Activated CD4-positive, alpha-beta T cell treated with anti-CD3 and anti-CD28 coated beads for 36 hours (primary cell): ENCODE results near the gene MAML3. TPM values are rescaled to one million over a fixed set of nuclear protein-coding genes. Genes with fewer than 3 reads are reported as not detected.

ENCODE experiments used
- ATAC-seq: fragments of 200-7000 bp; cut with Tn5 transposase; one replicate; pipeline ENCODE4 v1.10.0; 2021; ENCODE audit warnings: mild to moderate bottlenecking, moderate library complexity
- CTCF ChIA-PET: fragments of 350-600 bp; sonication (Branson Sonifier 250); formaldehyde crosslinking; loops from one replicate; lab custom pipeline; 2021; ENCODE audit warnings: antibody characterized with exemption; lab: Charles Lee
- POLR2A ChIA-PET: fragments of 350-600 bp; sonication (Branson Sonifier 250); formaldehyde crosslinking; loops from one replicate; lab custom pipeline; 2021; ENCODE audit warnings: antibody characterized with exemption, inconsistent platforms; lab: Charles Lee
- DNase-seq: peaks from one replicate; pipeline ENCODE4 v3.0.0-alpha.2; 2020
- H3K27ac Mint-ChIP-seq: one replicate; pipeline ENCODE4 v1.8.0; 2021; ENCODE audit warnings: mixed read lengths
- H3K27me3 Mint-ChIP-seq: one replicate; pipeline ENCODE4 v1.8.0; 2021; ENCODE audit warnings: mixed read lengths
- H3K36me3 Mint-ChIP-seq: one replicate; pipeline ENCODE4 v1.8.0; 2021; ENCODE audit warnings: low read depth, mixed read lengths
- H3K4me1 Mint-ChIP-seq: one replicate; pipeline ENCODE4 v1.8.0; 2021; ENCODE audit warnings: mixed read lengths
- H3K4me3 Mint-ChIP-seq: one replicate; pipeline ENCODE4 v1.8.0; 2021; ENCODE audit warnings: mild to moderate bottlenecking, moderate library complexity, mixed read lengths
- H3K9me3 Mint-ChIP-seq: one replicate; pipeline ENCODE4 v1.8.0; 2021; ENCODE audit warnings: low read depth, mixed read lengths
- intact Hi-C, 2 experiments: fragments of 100-400 bp; cut with DNase I in 1 of 2; cut with micrococcal nuclease in 1 of 2; formaldehyde crosslinking; loops; one replicate each; pipeline versions ENCODE4 v1.14.2 to v1.15.1; 2022 to 2024; cut with DNase I, micrococcal nuclease
- total RNA-seq, 2 experiments: library from RNA; stranded (reverse); gene quantifications; one replicate each; pipeline ENCODE4 v1.2.3, GENCODE V29; 2021

MAML3 gene
- total RNA-seq, 2 experiments from 2014 or later: 1.6 to 1.9 TPM

DNA sequence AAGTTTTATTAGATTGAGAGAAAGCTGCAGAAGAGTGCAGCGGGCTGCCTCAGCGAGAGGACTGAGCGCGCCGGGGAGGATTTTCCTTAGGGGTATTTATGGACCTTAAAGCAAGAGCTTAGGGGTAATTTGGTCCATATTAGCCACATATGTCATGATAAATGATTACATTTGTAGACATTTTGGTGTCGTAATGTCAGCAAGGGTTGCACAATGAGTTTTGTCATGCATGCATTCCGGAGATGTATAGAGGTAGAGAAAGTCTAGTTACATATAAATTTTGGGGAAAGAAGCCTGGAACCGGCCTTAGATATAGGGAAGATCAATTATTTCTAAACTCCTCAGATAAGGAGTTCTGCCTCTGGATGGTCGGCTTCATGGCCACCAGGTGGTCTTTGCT is 478.3 kb downstream of the MAML3 start:
- DNase-seq (no peak), ATAC-seq (no peak)
- no peak overlapping the region for H3K4me3 Mint-ChIP-seq
- ChIA-PET CTCF (no interaction called here), POLR2A (no interaction called here)
- intact Hi-C loops: no loop called here
- H3K4me1 Mint-ChIP-seq: no peaks in the 10 kb centered on the region
- H3K27ac Mint-ChIP-seq: no peak overlapping the region
- H3K9me3 Mint-ChIP-seq: no peaks in the 10 kb centered on the region
- peaks cover 10% of the 10 kb centered on the region for H3K36me3 Mint-ChIP-seq
- no peaks in the 10 kb centered on the region for H3K27me3 Mint-ChIP-seq

- intact Hi-C loops: no loop called here
Measured at GRCh38 chr4:139674875-139675550, 479.0 kb downstream of the MAML3 start.

DNA sequence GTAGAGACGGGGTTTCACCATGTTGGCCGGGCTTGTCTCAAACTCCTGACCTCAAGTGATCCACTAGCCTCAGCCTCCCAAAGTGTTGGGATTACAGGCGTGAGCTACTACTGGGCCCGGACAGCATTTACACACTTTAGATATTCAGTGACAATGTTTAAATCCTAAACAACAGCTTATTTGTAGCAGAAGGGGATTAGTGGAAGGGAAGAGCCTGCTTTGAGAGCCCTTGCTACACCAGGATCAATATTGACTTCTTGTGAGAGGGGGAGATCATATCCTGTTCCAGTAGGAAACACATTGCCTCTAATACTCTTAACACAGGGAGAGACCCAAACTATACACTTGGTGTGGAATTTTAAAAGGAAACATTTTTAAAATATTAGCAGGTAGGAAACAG is 481.3 kb downstream of the MAML3 start:
- peaks cover 5% of the 10 kb centered on the region for H3K36me3 Mint-ChIP-seq
- CTCF ChIA-PET: interaction anchor here (1.2 to 1.5 kb wide), 3 partner anchors 15 to 27 kb away, joined by 3 to 5 read pairs (median 3); no protein-coding TSS in a partner anchor

More at GRCh38 chr4:139674875-139675550, 479.0 kb downstream of the MAML3 start:
- H3K27me3 Mint-ChIP-seq: no peaks in the 10 kb centered on the region
- ChIA-PET CTCF (no interaction called here), POLR2A (no interaction called here)
- no peak overlapping the region for H3K27ac Mint-ChIP-seq
- H3K9me3 Mint-ChIP-seq: no peaks in the 10 kb centered on the region
- ATAC-seq (no peak), DNase-seq (no peak)
- no peak overlapping the region for H3K4me3 Mint-ChIP-seq
- H3K4me1 Mint-ChIP-seq: no peaks in the 10 kb centered on the region
- peaks cover 10% of the 10 kb centered on the region for H3K36me3 Mint-ChIP-seq

DNA sequence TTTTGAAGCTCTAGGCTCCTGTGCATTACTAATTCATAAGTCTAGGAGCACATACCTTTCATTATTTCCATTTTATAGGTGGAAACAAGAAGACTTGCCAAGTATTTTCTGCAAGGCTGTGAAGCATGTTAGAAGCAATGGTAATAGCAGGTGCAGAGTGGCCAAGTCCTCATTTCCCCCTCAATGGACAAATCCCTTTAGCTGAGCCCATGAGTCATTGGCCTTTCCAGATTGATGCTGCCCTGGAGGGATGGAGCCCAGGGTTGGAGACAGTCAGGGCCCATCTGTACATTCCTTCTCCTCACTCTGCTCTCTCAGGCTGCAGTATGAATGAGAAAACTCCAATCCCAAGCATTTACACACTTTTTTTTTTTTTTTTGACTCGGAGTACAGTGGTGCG is 481.8 kb downstream of the MAML3 start:
- Mint-ChIP-seq H3K27ac (no peak overlapping the region), H3K27me3 (no peaks in the 10 kb centered on the region), H3K9me3 (no peaks in the 10 kb centered on the region), H3K4me3 (no peak overlapping the region), H3K36me3 (peaks cover 5% of the 10 kb centered on the region), H3K4me1 (peaks cover 2% of the 10 kb centered on the region)
- ATAC-seq: no peak
- no peak for DNase-seq
- POLR2A ChIA-PET: interaction anchor here (0.6 kb wide), 1 partner anchor 398 kb away, joined by 5 read pairs; no protein-coding TSS in a partner anchor
- CTCF ChIA-PET: interaction anchor here (0.5 to 1.5 kb wide), 3 partner anchors 14 to 188 kb away, joined by 3 to 4 read pairs (median 3); no protein-coding TSS in a partner anchor
- intact Hi-C loops: no loop called here

More for the DNA sequence above, 481.3 kb downstream of the MAML3 start:
- DNase-seq: no peak
- ATAC-seq: no peak
- intact Hi-C loops: no loop called here
- Mint-ChIP-seq H3K27ac (no peak overlapping the region), H3K27me3 (no peaks in the 10 kb centered on the region), H3K4me1 (no peaks in the 10 kb centered on the region), H3K4me3 (no peak overlapping the region), H3K9me3 (no peaks in the 10 kb centered on the region)
- POLR2A ChIA-PET: no interaction called here

GRCh38 chr4:139670775-139671174 is 483.2 kb downstream of the MAML3 start:
- H3K27ac Mint-ChIP-seq: no peak overlapping the region
- no peak overlapping the region for H3K4me3 Mint-ChIP-seq
- H3K36me3 Mint-ChIP-seq: peaks cover 8% of the 10 kb centered on the region
- ATAC-seq (no peak), DNase-seq (no peak)
- H3K4me1 Mint-ChIP-seq: peaks cover 12% of the 10 kb centered on the region
- no peaks in the 10 kb centered on the region for H3K27me3 Mint-ChIP-seq
- ChIA-PET CTCF (no interaction called here), POLR2A (no interaction called here)
- intact Hi-C loops: no loop called here
- no peaks in the 10 kb centered on the region for H3K9me3 Mint-ChIP-seq

DNA sequence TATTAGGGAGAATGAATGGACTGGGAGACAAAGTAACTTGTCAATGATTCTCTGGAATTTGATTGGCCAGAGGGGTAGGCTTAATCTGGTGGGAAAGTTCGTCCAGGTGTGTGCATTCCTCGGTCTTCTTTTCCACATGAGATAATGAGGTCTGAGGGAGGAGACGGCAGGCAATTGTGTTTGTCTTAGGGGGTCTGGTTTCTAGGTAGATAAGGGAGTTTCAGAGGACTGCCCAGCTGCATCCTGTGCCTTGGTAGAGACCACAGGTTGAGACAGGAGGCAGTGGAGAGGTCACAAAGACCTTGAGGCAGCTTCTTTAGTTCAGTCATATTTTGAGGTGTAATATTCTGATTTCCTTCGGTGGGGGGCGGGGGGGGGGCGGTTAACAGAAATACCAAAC is 484.1 kb downstream of the MAML3 start:
- CTCF ChIA-PET: no interaction called here
- POLR2A ChIA-PET: no interaction called here
- Mint-ChIP-seq H3K27ac (no peak overlapping the region), H3K9me3 (no peaks in the 10 kb centered on the region), H3K4me3 (no peak overlapping the region), H3K27me3 (no peaks in the 10 kb centered on the region), H3K36me3 (peaks cover 8% of the 10 kb centered on the region), H3K4me1 (peaks cover 19% of the 10 kb centered on the region)
- ATAC-seq (no peak), DNase-seq (no peak)
- intact Hi-C loops: no loop called here

GRCh38 chr4:139669335-139669734 is 484.6 kb downstream of the MAML3 start:
- DNase-seq (no peak), ATAC-seq (no peak)
- ChIA-PET CTCF (no interaction called here), POLR2A (no interaction called here)
- intact Hi-C loops: no loop called here
- H3K27me3 Mint-ChIP-seq: no peaks in the 10 kb centered on the region
- peaks cover 8% of the 10 kb centered on the region for H3K36me3 Mint-ChIP-seq
- H3K4me1 Mint-ChIP-seq: peaks cover 19% of the 10 kb centered on the region
- H3K4me3 Mint-ChIP-seq: no peak overlapping the region
- no peak overlapping the region for H3K27ac Mint-ChIP-seq
- H3K9me3 Mint-ChIP-seq: no peaks in the 10 kb centered on the region

GRCh38 chr4:139668658-139669201 is 485.3 kb downstream of the MAML3 start:
- Mint-ChIP-seq H3K36me3 (peaks cover 8% of the 10 kb centered on the region), H3K9me3 (no peaks in the 10 kb centered on the region), H3K27me3 (no peaks in the 10 kb centered on the region), H3K4me1 (peaks cover 19% of the 10 kb centered on the region), H3K27ac (no peak overlapping the region), H3K4me3 (no peak overlapping the region)
- no peak for DNase-seq
- POLR2A ChIA-PET: interaction anchor here (1.1 kb wide), 1 partner anchor 11 kb away, joined by 3 read pairs; no protein-coding TSS in a partner anchor
- CTCF ChIA-PET: interaction anchor here (1.4 kb wide), 1 partner anchor 12 kb away, joined by 5 read pairs; no protein-coding TSS in a partner anchor
- intact Hi-C loops: no loop called here
- ATAC-seq: no peak

DNA sequence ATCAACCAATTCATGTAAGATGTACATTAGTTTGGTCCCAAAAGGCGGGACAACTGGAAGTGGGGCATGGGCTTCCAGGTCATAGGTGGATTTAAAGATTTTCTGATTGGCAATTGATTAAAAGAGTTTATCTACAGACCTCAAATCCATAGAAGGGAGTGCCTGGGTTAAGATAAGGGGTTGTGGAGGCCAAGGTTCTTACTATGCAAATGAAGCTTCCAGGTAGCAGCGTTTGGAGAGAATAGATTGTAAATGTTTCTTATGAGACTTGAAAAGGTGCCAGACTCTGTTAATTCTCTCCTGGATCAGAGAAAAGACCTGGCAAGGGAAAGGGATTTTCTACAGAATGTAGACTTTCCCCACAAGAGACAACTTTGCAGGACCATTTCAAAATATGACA is 485.9 kb downstream of the MAML3 start:
- intact Hi-C loops: no loop called here

More for the DNA sequence above, 485.9 kb downstream of the MAML3 start:
- Mint-ChIP-seq H3K4me3 (no peak overlapping the region), H3K27me3 (no peaks in the 10 kb centered on the region), H3K36me3 (peaks cover 8% of the 10 kb centered on the region), H3K27ac (no peak overlapping the region), H3K9me3 (no peaks in the 10 kb centered on the region), H3K4me1 (peaks cover 19% of the 10 kb centered on the region)
- ChIA-PET POLR2A (interaction anchor here (0.6 to 1.1 kb wide), 2 partner anchors 10 to 31 kb away, joined by 3 read pairs; no protein-coding TSS in a partner anchor), CTCF (interaction anchor here (1.4 kb wide), 1 partner anchor 12 kb away, joined by 5 read pairs; no protein-coding TSS in a partner anchor)
- ATAC-seq: no peak
- no peak for DNase-seq

Other genes starting within 250 kb of the MAML3 start
- gene SCOC, start 219.5 kb upstream of the MAML3 start, total RNA-seq: 10 to 100 TPM; 37.1 to 47.8 TPM